Activated naive CD4-positive, alpha-beta T cell (primary cell): ENCODE measurements around the gene EZR.

Experiments
- DNase-seq, 4 experiments: peaks; one replicate each; lab custom pipeline; 2025; lab: John Stamatoyannopoulos, UW

Gene EZR

DNA sequence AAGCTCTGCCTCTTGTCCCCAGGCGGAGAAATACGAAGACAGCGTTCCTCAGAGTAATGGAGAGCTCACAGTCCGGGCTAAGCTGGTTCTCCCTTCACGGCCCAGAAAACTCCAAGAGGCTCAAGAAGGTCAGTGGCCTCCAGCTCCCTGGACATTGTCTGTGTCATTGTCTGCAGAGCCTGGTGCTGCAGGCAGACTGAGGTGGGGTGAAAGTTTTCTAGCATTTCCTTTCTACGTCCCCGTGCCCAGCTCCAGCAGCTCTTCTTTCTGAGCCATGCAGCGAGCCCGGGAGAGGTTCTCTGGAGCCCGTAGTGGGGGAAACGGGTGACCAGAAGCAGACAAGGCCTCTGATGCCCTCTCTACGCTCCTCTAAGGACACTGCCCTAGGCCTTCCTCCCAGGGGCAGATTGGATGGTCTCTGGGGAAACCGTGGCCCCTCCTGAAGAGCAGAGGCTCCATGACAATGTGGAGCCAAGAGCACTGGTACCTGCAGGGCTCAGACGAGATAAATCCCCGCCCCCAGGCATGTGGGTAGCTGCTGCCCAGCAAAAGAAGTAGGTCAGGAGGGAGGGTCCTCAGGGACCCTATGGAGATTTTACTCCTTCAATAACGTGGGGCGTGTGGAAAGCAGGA is 58.4 kb downstream of the EZR start:
- DNase-seq: no peak

DNA sequence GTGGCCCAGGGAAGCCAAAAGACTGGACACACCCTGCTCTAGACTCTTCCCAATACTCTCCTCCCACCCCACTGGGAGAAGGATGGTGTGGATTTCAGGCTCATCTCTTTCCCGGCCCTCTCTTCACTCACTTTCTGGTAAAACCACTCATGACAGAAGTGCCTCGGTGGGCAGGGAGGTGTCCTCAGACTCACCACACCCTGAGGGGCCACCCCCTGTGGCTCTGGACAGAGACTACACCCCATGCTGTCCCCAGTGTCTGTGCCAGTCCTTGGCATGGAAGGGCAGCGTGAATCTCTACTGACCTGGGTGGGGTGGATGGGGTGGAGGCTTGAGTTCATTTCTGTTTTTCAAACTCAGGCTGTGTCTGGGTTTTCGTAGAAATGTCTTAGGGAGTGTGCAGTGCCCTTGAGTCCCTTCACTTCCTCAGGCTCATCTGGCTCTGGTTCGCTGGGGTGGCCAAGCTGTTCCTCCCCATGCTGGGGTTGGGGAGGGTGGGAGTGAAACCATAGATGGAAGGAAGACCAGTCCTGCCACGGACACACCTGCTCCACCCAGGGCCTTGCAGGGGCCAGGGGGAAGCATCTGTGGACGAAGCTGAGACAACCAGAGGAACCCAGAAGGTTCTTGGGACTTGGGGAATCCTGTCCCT is 59.1 kb downstream of the EZR start:
- no peak for DNase-seq

DNA sequence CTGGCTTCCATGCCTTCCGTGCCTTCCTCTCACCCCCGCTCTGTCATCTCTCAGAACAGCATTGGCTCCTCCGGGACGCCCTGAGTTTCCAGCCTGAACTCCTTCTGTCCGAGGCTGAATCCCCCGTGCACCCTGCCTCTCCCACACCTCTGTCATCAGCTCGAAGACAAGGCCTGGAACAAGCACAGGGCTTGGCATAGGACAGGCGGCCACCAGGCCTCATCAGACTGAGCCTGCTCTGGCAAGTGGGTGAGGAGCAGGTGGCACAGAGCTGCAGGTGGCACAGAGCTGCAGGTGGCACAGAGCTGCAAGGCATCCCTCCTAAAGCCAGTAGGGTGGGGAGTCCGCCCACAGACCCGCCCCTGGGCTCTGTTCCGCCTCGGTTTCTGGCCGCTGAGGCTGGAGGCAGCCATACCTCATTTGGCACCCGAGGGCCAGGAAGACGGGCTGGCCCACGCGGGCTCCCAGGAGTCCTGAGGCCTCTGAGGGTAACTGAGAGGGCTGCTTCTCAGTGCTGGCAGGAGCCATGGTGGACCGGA is 60.2 kb downstream of the EZR start:
- no peak for DNase-seq

DNA sequence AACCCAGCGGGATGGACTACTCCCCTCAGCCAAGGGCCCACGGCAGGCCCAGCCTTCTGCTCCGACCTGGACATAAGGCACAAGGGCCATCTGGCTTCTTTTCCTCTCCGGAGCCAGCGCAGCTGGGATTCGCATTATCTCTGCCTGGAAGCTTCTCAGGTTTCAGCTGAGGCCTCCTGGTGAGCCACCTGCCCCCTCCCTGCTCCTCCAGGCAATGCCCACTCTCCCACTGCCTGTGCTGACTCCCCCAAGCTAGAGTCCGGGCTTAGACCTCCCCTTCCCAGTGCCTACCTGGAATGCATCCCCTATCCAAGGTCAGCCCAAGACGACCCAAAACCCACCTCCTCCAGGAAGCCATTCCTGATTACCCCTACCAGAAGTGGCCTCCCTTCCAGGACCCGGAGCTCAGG is 60.7 kb downstream of the EZR start:
- DNase-seq: no peak

DNA sequence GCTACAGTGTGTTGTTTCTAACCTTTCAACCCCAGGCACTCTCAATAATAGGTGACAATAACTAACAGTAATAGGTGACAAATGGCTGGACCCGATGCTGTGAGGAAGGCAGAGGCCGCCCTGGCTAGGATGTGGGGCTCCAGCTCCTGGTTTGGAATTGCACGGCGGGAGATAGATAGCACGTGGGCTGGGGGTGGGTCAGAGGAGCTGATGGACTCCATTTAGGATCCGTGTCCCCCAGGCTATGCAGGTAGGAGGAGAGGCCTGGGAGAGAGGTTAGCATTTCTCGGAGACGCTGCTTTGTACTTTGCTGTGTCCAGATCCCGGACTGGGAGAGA is 61.4 kb downstream of the EZR start:
- DNase-seq: no peak

DNA sequence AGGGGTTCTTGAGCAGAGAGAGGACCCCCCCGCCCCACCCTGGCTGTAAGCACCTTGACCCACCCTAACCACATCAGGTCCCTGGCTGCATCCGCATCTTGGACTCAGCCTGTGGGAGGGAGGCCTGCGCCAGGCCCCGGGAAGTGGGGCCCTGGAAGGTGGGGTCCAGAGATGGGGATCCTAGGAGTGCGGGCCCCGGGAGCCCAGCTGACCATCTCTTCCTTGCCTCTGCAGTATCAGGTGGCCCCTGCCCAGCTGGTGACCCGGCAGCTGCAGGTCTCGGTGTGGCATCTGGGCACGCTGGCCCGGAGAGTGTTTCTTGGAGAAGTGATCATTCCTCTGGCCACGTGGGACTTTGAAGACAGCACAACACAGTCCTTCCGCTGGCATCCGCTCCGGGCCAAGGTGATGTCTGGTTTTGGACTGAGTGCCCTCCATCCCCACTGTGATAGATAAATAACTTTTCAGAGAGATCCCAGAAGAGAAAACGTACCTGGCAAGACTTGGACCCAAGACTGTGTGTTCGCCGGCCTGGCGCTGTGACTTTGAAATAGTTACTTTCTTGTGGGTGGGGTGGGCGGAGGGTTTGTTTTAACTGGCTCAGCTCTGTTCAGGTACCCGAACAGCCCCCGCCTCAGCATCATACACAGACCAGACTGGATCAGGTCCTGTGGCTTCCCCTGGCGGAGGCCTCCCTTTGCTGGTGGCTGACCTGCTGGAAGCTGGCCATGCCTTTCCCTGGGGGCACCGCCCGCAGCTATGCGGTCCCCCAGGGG is 62.0 kb downstream of the EZR start:
- no peak for DNase-seq

DNA sequence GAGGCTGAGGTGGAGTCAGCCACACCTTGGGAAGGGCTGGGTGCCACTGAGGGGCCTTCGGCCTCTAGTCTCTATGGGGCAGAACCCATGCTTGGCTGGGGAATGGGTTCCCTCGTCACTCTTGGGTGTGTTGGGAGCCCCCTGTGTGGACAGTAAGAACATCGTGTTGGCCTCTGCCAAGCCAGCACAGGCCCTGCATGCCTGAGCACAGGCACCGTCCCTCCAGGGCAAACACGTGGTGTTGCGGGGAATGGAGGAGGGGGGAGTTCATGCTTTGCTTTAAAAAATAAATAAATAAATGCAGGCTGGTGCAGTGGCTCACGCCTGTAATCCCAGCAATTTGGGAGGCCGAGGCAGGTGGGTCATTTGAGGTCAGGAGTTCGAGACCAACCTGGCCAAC is 63.0 kb downstream of the EZR start:
- DNase-seq: no peak

DNA sequence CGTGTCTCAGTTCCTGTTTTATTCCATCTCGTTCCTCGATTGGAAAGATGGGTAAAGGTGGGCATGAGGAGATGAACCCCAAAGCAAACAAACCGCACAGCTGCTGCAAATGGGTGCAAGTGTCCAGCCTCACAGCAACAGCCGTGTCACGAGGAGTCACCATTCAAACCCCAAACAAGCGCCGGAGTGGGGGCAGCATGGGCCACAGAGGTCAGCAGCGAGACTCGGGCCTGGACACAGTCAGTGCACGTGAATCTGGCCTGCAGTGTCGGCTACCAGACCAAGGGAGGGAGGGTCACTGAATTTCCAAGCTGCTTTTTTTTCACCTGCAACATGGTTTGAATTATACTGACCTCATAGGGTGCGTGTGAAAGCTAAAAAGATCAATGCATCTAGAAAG is 63.5 kb downstream of the EZR start:
- no peak for DNase-seq

DNA sequence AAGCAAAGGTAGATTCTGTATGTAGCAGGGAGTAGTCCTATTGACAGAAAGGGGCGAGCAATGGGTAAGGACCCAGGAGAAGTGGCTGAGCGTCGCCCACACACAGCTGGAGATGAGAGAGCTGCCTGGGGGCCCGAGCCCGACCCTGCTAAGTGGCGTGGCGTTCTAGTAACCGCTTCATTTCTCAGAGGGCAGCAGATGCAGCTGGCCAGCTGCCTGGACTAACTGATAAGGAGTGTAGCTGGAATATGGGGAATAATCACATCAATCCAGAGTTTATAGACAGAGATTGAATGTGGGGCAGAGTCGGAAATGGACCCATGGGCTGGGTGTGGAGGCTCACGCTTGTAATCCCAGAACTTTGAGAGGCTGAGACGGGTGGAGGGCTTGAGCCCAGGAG is 64.4 kb downstream of the EZR start:
- DNase-seq: no peak

DNA sequence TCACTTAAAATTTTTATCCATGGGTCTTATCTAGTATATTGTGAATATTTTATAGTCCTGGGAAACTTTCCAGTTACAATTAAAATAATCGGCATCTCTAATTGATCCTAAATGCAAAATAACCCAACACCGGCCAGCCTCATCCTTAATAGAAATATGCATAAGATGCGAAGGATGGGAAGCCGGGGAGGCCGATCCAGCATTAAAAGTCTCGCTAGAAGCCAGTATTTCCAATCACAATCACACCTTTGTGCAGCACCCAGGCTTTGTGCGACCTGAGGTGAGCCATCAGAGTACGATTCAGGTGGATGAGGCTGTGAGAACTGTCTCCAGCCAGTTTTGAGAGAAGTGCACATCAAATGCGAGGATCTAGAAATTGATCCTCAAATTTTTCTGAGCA is 65.4 kb downstream of the EZR start:
- DNase-seq: no peak

DNA sequence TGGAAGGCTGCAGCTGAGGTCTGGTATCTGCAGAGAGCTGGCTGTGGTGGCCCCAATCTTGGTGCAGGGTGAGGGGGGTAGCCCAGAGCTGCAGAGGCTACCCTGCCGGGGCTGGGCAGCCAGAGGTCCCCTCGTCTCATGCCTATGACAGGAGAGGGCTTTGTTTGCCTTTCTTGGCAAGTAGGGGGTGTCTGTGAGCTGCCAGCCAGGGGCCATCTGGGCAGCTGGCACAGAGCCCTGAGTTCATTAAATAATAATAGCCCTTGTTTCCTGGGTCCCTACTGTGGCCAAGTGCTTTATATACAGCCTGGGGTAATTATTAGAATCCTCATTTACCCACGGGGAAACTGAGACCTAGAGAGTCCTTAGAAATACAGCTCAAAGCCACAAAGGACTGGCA is 66.6 kb downstream of the EZR start:
- no peak for DNase-seq

DNA sequence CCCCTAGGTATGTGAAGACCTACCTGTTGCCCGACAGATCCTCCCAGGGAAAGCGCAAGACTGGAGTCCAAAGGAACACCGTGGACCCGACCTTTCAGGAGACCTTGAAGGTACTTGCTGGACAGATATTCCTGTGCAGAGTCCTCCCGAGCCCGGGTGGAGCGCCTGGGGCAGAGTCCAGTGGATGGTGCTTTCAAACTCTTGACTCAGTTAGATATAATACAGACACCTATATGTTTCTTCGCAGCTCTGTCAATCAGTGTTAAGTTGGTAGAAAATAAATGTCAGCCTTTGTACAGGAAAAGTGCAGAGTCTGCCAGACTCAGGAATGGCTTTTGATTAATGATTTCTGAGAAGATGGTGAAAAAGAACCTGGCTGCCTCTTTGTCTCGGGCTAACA is 67.2 kb downstream of the EZR start:
- DNase-seq: no peak

DNA sequence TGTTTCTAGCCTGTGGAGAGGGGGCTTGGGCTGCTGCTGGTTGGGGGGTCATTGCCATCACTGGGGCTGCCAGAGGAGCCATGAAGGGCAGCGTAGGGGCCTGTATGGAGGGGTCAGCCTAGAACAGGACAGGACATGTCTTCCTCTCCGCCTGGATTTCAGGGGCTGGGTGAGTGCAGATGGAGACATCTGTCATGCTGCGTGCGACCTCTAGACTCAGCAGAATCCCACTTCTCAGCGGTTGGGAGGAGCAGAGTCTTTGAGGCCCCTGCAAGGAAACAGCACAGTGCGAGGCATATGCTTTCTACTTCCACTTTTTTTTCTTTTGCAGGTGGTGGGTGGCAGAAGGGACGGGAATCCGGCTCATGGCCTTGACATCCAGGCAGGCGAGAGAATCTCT is 67.9 kb downstream of the EZR start:
- DNase-seq: no peak

DNA sequence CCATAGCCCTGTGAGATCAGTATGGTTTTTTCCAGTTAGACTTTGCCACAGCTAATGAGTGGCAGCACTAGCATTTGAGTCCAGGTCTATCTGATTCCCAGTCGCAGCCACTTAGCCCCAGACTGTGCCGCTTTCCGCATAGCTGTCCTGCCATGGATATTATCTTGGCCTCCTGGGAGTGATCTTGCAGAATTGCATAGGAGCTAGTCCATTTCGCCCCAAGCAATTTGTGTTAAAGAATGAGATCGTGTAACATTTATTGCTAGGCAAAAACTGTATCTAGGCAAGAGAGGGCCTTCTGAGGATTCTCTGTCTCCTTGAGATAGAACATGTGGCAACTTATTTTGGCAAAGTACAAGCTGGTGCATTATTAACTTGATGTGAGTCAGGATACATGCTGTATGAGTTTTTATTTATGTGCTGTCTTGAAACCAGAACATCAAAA is 74.2 kb downstream of the EZR start:
- DNase-seq: no peak

DNA sequence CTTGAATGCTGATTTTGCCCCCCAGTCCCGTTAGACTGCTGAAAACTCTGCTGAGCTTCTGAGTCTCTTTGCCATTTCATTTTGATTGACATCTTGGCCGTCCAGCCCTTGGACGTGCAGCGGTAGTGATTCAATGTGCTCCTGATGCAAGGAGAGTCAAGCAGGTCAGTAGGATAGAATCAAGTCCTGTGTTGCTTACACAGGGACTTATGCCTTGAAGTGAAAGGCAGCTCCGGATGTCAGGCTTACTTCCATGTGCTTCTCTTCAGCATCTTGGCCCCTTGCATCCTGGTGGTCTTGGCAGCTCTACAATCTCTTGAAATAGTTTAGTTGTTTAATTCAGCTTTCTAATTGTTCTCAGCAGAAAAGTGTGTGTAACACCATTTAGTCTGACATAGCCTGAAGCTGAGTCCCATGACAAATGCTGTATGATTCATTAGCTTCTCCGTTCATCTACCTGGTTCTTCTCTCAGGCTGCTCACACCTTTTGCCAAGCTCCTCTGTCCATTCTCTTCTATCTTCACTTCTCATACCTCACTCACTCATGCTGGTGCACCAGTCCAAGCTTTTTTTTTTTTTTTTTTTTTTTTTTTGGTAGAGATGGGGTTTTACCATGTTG is 76.0 kb downstream of the EZR start:
- no peak for DNase-seq

DNA sequence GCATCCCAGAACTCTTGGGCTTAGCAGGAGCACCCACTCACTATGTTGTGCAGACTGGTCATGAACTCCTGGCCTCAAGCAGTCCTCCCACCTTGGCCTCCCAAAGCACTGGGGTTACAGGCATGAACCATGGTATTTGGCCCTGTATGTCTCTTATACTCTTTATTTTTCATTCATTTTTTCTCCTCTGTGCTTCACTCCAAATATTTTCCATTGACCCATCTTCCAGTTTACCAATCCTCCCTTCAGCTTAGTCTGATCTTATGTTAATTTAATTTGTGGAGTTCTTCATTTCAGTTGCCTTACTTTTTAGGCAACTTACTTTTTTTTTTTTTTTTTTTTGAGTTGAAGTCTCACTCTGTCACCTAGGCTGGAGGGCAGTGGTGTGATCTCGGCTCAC is 79.5 kb downstream of the EZR start:
- DNase-seq: no peak

DNA sequence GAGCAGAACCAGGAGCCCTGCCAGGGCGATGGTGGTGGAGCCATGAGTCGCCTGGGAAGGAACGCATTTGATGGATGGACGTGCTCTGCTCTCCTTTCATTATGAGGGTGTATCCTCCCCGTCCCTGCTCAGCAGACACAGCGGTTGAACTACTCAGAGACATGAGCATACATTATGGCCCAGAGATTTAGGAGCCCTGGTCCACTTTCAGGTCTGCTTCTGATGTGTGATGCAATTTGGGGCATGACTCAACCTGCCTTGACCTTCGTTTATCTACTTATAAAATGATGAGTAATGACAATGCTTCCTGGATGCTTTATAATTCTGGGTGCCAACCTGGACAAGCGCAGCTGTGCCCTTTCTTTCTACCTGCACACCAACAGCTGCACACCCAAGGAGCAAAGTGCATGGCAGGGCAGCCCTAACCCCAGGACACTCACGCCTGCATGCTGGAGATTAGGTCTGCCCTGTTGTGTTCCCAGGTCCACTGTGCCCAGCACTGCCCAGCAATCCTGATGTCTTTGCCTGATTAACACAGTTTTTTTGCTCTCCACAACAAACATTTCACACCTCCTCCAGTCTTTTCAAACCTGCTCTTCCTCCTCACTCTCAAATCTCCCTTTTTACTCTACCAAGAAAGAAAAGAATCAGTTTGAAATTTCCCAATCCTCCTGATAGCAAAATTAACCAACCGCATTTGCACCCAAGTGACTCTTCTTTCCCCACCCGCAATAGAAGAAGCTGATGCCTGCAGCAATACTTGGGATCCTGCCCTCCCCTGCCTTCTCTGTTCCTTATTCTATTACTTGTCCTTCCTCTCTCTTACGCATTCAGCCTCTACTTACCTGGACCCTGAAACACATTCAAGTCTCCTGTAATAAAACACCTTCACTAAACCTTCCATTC is 81.2 kb downstream of the EZR start:
- no peak for DNase-seq

DNA sequence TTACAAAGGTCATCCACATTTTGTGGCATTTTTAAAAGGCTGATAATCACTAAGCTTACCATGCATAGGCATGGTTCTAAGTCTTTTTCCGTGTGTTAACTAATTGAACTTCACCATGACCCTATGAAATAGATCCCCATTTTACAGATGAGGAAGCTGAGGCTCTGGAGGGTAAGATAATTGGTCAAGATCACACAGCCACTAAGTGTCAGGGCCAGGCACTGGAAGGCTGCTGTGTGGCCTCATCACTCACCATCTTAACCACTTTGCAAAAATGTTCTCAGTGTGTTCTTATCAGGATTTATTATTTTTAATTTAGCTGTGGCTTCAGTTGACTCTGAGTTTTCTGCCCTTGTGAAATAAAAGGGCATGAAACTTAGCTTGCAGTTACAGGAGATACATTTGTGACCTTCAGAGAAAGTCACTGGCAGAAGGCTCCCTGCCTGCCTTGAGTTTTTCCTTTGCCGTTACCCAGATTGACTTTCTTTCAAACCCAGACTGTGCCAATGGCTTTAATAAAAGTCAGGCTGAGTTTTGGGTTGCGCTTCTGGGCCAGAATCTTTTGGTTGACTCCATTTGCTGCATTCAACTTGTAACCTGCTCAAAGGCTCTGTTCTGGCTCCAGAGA is 82.0 kb downstream of the EZR start:
- DNase-seq: no peak

DNA sequence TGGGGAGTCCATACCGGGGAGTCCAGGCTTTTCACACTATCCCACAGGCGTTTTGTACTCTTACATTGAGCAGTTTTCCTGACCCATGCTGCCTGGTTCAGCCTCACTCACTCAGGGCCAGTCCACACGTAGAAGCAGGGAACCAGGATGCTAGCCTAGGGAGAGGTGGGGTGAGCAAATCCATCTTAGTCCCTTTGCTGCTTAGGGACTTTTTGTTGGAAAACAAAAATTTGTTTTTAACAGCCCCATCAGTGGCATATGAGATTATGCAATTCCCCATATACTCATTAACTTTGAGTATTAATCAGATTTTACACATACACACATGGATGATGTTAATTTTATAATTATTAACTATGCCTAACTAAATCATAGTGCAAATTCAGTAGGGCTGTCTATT is 84.2 kb downstream of the EZR start:
- DNase-seq: no peak

DNA sequence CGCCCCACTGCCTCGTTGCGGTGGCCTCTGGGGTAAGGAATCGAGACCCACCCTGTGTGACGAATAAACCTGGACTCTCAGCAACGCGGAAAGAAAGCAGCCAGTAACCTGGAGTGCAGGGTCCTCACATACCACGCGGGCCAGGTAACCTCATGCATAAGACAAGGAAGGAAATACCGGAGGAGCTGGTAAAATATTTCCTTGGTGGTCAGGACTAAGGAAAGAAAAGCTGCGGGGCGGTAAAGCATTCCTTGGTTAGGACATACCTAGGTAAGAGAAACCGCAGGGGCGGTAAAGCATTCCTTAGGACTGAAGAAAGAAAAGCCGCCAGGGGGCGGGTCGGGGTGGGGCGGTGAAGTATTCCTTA is 88.6 kb downstream of the EZR start:
- no peak for DNase-seq

DNA sequence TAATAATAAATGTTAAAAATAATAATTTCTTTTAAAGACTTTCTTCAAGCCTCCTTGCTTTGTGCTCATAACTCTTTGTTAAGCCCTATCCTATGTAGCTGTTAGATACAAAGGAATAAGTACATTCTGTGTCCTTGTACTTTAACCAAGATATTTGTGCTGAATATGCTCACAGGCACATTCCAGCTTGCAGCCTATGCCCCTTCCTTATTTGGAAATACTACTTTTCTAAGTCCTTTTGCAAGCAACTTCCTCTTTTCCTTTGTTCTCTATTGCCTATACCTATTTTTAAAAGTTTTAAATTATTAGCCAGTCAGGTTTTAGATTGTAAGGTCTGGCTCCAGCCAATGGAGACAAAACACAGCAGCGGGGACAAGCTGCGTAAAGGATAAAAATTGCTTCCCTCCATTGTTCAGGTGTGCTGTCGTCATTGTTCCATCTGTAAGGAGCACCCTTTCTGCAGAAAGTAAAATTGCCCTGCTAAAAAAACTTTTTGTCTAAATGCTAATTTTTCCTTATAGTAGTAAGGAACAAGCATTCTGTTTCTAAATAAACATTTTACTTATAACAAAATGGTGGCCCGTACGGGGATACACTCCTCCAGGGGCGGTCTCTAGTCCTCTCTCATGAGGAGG is 89.1 kb downstream of the EZR start:
- DNase-seq: no peak
